ENCODE measurements around the gene ATXN7.
A peak's percentile ranks its signal among the peaks of the same experiment; 100 is the strongest.

- TF ChIP-seq, protein P1, sequence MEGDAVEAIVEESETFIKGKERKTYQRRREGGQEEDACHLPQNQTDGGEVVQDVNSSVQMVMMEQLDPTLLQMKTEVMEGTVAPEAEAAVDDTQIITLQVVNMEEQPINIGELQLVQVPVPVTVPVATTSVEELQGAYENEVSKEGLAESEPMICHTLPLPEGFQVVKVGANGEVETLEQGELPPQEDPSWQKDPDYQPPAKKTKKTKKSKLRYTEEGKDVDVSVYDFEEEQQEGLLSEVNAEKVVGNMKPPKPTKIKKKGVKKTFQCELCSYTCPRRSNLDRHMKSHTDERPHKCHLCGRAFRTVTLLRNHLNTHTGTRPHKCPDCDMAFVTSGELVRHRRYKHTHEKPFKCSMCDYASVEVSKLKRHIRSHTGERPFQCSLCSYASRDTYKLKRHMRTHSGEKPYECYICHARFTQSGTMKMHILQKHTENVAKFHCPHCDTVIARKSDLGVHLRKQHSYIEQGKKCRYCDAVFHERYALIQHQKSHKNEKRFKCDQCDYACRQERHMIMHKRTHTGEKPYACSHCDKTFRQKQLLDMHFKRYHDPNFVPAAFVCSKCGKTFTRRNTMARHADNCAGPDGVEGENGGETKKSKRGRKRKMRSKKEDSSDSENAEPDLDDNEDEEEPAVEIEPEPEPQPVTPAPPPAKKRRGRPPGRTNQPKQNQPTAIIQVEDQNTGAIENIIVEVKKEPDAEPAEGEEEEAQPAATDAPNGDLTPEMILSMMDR (IDR thresholded peaks at IDR 0.05): peak in 3 of 5 experiments; percentile 20 to 52 (median 46)
- TF ChIP-seq POLR2A (IDR thresholded peaks at IDR 0.05) (peak; percentile 33 to 67), EP300 (IDR thresholded peaks at IDR 0.05) (peak; percentile 45 to 84)
These were observed 48.5 kb downstream of the ATXN7 start, which contains the start of gene SCAANT1 for GRCh38 chr3:63911873-63912767.
